Esophagus squamous epithelium (tissue), 4 donors: ENCODE data around the gene TMEM219.

Experiments used
- CTCF ChIP-seq, 6 experiments: fragments of 450-650 bp in 4 of 6; fragments of 200-600 bp in 2 of 6; sonication (generic) in 2 of 6; IDR thresholded peaks; one replicate each; pipeline ENCODE4 v1.5.1; 2016 to 2019; ENCODE audit warnings: antibody characterized with exemption in 6 of 6, mild to moderate bottlenecking in 4 of 6, moderate library complexity in 4 of 6
- POLR2A ChIP-seq, 4 donors: fragments of 450-650 bp; IDR thresholded peaks; one replicate each; pipeline ENCODE4 v1.6.1; 2017; ENCODE audit warnings: antibody characterized with exemption in 4 of 4, mild to moderate bottlenecking in 4 of 4, moderate library complexity in 3 of 4

- TF ChIP-seq CTCF (IDR thresholded peaks at IDR 0.05) (no peak), POLR2A (IDR thresholded peaks at IDR 0.05) (no peak)
Observed at GRCh38 chr16:29915590-29916247, 46.2 kb upstream of the TMEM219 start.
